Fibroblast of lung (primary cell): Measurements from ENCODE around the gene UNC79. TPM values are rescaled to one million over a fixed set of nuclear protein-coding genes. Genes with fewer than 3 reads are reported as not detected.

Experiments
- DNase-seq, 2 donors: peaks; one replicate each; pipeline versions ENCODE4 v3.0.0 to v3.0.0-alpha.2; 2010; ENCODE audit warnings: low read depth in 2 of 2
- H2AFZ ChIP-seq: 2 replicates; pipeline ENCODE4 v1.5.1; 2012; ENCODE audit warnings: low read length, control low read depth, inconsistent platforms
- H3K27ac ChIP-seq: 2 replicates; pipeline ENCODE4 v1.5.1; 2011; ENCODE audit warnings: low read length, control low read depth; ENCODE audit not compliant: insufficient read depth
- H3K27me3 ChIP-seq: 2 replicates; pipeline ENCODE4 v1.5.1; 2011; ENCODE audit warnings: mild to moderate bottlenecking, low read length; ENCODE audit not compliant: control insufficient read depth, insufficient read depth
- H3K36me3 ChIP-seq: 2 replicates; pipeline ENCODE4 v1.5.1; 2011; ENCODE audit warnings: low read length; ENCODE audit not compliant: control insufficient read depth, insufficient read depth
- H3K4me1 ChIP-seq: 2 replicates; pipeline ENCODE4 v1.5.1; 2011; ENCODE audit warnings: low read length; ENCODE audit not compliant: control insufficient read depth, insufficient read depth; ENCODE audit errors: extremely low read depth
- H3K4me2 ChIP-seq: 2 replicates; pipeline ENCODE4 v1.5.1; 2011; ENCODE audit warnings: low read length, control low read depth; ENCODE audit not compliant: insufficient read depth; ENCODE audit errors: extremely low read depth
- H3K4me3 ChIP-seq, 4 experiments: fragments of 200-600 bp in 1 of 4; sonication (generic) in 1 of 4; replicated peaks in 1 of 4; 2 replicates each; pipeline ENCODE4 v1.5.1; 2011 to 2016; ENCODE audit warnings: low read length in 4 of 4, low read depth in 3 of 4, mild to moderate bottlenecking in 3 of 4, control low read depth in 2 of 4, inconsistent platforms in 1 of 4, mixed read lengths in 1 of 4; ENCODE audit not compliant: insufficient read depth in 1 of 4; ENCODE audit errors: control extremely low read depth in 1 of 4
- H3K79me2 ChIP-seq: 2 replicates; pipeline ENCODE4 v1.5.1; 2012; ENCODE audit warnings: mild to moderate bottlenecking, low read length, inconsistent platforms; ENCODE audit not compliant: control insufficient read depth, insufficient read depth
- H3K9ac ChIP-seq: 2 replicates; pipeline ENCODE4 v1.5.1; 2011; ENCODE audit warnings: mild to moderate bottlenecking, low read length, control low read depth; ENCODE audit not compliant: insufficient read depth
- H3K9me3 ChIP-seq: 2 replicates; pipeline ENCODE4 v1.5.1; 2012; ENCODE audit warnings: low read depth, low read length; ENCODE audit not compliant: control insufficient read depth, insufficient read depth
- H4K20me1 ChIP-seq: 2 replicates; pipeline ENCODE4 v1.5.1; 2011; ENCODE audit warnings: low read length; ENCODE audit not compliant: control insufficient read depth, insufficient read depth; ENCODE audit errors: extremely low read depth
- CTCF ChIP-seq, 2 donors: IDR thresholded peaks in 1 of 2; conservative IDR thresholded peaks in 1 of 2; 1 replicate in 1 of 2; 2 replicates in 1 of 2; pipeline ENCODE4 v1.5.1; 2011 to 2012; ENCODE audit warnings: low read length in 2 of 2, control low read depth in 1 of 2, inconsistent platforms in 1 of 2, low read depth in 1 of 2, mild to moderate bottlenecking in 1 of 2
- EZH2 ChIP-seq: IDR thresholded peaks from 2 replicates; pipeline ENCODE4 v1.5.1; 2012; ENCODE audit warnings: low read length, control low read depth, mild to moderate bottlenecking; ENCODE audit errors: missing control alignments
- polyA plus RNA-seq, 2 donors: library from polyadenylated mRNA; depleted of rRNA in 1 of 2; stranded (reverse) in 1 of 2; unstranded in 1 of 2; fragments of >200 nt; gene quantifications; 2 replicates each; pipeline ENCODE4 v1.2.1, GENCODE V29; 2011 to 2012; ENCODE audit warnings: missing spikeins in 1 of 2
- total RNA-seq: library from RNA; depleted of rRNA; stranded (reverse); fragments of >200 nt; gene quantifications from 2 replicates; pipeline ENCODE4 v1.2.1, GENCODE V29; 2014

UNC79 gene
- total and polyA plus RNA-seq, 2 donors (not counting 1 experiment from before 2014, with no cell fraction given), result 0.02 to 0.17 TPM

- Histone ChIP-seq H3K27me3 (no peaks in the 10 kb centered on the region), H3K4me2 (no peak overlapping the region), H4K20me1 (no peaks in the 10 kb centered on the region), H3K4me1 (no peaks in the 10 kb centered on the region), H3K36me3 (no peaks in the 10 kb centered on the region), H3K27ac (no peak overlapping the region), H3K9ac (no peak overlapping the region), H3K9me3 (no peaks in the 10 kb centered on the region), H2AFZ (no peak overlapping the region), H3K79me2 (no peaks in the 10 kb centered on the region), H3K4me3 (no peak overlapping the region)
- no peak for DNase-seq
- no peak for TF ChIP-seq EZH2
- TF ChIP-seq CTCF (conservative IDR thresholded peaks at IDR 0.05 in 1 of 2, IDR thresholded peaks at IDR 0.05 in 1 of 2; ENCODE audit: low read depth in 1 of 2, low read length in 2 of 2), result no peak
These were observed 270.2 kb downstream of the UNC79 start for GRCh38 chr14:93700928-93701327.

GRCh38 chr14:93701562-93701961 is 270.8 kb downstream of the UNC79 start:
- Histone ChIP-seq H3K9me3 (no peaks in the 10 kb centered on the region), H3K79me2 (no peaks in the 10 kb centered on the region), H3K9ac (no peak overlapping the region), H3K4me1 (no peaks in the 10 kb centered on the region), H3K27ac (no peak overlapping the region), H2AFZ (no peak overlapping the region), H3K27me3 (no peaks in the 10 kb centered on the region), H3K4me3 (no peak overlapping the region), H4K20me1 (no peaks in the 10 kb centered on the region), H3K36me3 (no peaks in the 10 kb centered on the region), H3K4me2 (no peak overlapping the region)
- no peak for DNase-seq
- TF ChIP-seq EZH2 (no peak), CTCF (conservative IDR thresholded peaks at IDR 0.05 in 1 of 2, IDR thresholded peaks at IDR 0.05 in 1 of 2; ENCODE audit: low read depth in 1 of 2, low read length in 2 of 2) (no peak)

GRCh38 chr14:93702946-93703345 is 272.2 kb downstream of the UNC79 start:
- Histone ChIP-seq H3K4me2 (no peak overlapping the region), H4K20me1 (no peaks in the 10 kb centered on the region), H3K36me3 (no peaks in the 10 kb centered on the region), H2AFZ (no peak overlapping the region), H3K79me2 (no peaks in the 10 kb centered on the region), H3K4me1 (no peaks in the 10 kb centered on the region), H3K4me3 (no peak overlapping the region), H3K9me3 (no peaks in the 10 kb centered on the region), H3K9ac (no peak overlapping the region), H3K27me3 (no peaks in the 10 kb centered on the region), H3K27ac (no peak overlapping the region)
- TF ChIP-seq EZH2 (no peak), CTCF (conservative IDR thresholded peaks at IDR 0.05 in 1 of 2, IDR thresholded peaks at IDR 0.05 in 1 of 2; ENCODE audit: low read depth in 1 of 2, low read length in 2 of 2) (no peak)
- DNase-seq, result no peak
